Astrocyte of the spinal cord (primary cell): ENCODE data around the gene OR4E1.
"Not testable (repeated sequence)": the region's sequence is repeated elsewhere in the genome, so short reads cannot be mapped to it uniquely, and the experiment has no call there.

ENCODE experiments used
- DNase-seq: peaks from one replicate; pipeline ENCODE4 v3.0.0; 2011; ENCODE audit warnings: low read depth, low spot score
- H3K4me3 ChIP-seq: 2 replicates; pipeline ENCODE4 v1.5.1; 2011; ENCODE audit warnings: low read depth, mild to moderate bottlenecking, low read length, moderate library complexity
- CTCF ChIP-seq: IDR thresholded peaks from 2 replicates; pipeline ENCODE4 v1.5.1; 2012; ENCODE audit warnings: low read depth, mild to moderate bottlenecking, low read length, inconsistent platforms
- in situ Hi-C: cut with HindIII; loops from 2 replicates; pipeline ENCODE4 v1.10.0; 2017; ENCODE audit warnings: low sequenced_read_pairs

OR4E1 gene

GRCh38 chr14:21704338-21704737 is 30.7 kb upstream of the OR4E1 start:
- no peak for DNase-seq
- no peak for TF ChIP-seq CTCF
- in situ Hi-C loops = no loop called here
- H3K4me3 ChIP-seq = no peak overlapping the region

- no peak overlapping the region for H3K4me3 ChIP-seq
- no peak for DNase-seq
- in situ Hi-C loops = no loop called here
- TF ChIP-seq CTCF = no peak
These were observed 30.0 kb upstream of the OR4E1 start for GRCh38 chr14:21703357-21704326.

GRCh38 chr14:21702316-21702715 is 28.7 kb upstream of the OR4E1 start:
- in situ Hi-C loops = no loop called here
- DNase-seq = no peak
- no peak for TF ChIP-seq CTCF
- H3K4me3 ChIP-seq = no peak overlapping the region

GRCh38 chr14:21699551-21699950 is 25.9 kb upstream of the OR4E1 start:
- no peak for DNase-seq
- no peak overlapping the region for H3K4me3 ChIP-seq
- no peak for TF ChIP-seq CTCF
- in situ Hi-C loops = no loop called here

GRCh38 chr14:21698538-21698937 is 24.9 kb upstream of the OR4E1 start:
- H3K4me3 ChIP-seq, in situ Hi-C loops, DNase-seq: not testable (repeated sequence)

GRCh38 chr14:21697662-21698061 is 24.0 kb upstream of the OR4E1 start:
- H3K4me3 ChIP-seq, DNase-seq, in situ Hi-C loops: not testable (repeated sequence)

- H3K4me3 ChIP-seq = no peak overlapping the region
- DNase-seq = no peak
- no peak for TF ChIP-seq CTCF
- in situ Hi-C loops = no loop called here
These were observed 20.8 kb upstream of the OR4E1 start for GRCh38 chr14:21694425-21694824.
